GM12878 (cell line): Measurements from ENCODE around the gene BLOC1S2. TPM values are rescaled to one million over a fixed set of nuclear protein-coding genes. Genes with fewer than 3 reads are reported as not detected.
A peak's percentile ranks its signal among the peaks of the same experiment; 100 is the strongest.

ENCODE experiments used
- BACH1 ChIP-seq: fragments of 450-650 bp; IDR thresholded peaks from 2 replicates; pipeline ENCODE4 v1.6.1; 2017; ENCODE audit warnings: mild to moderate bottlenecking, borderline replicate concordance
- BHLHE40 ChIP-seq, 2 experiments: fragments of 450-650 bp in 1 of 2; IDR thresholded peaks; 2 replicates each; pipeline ENCODE4 v1.6.1; 2011 to 2017; ENCODE audit warnings: low read depth in 2 of 2, borderline replicate concordance in 1 of 2, improper control_type of control experiment in 1 of 2, low read length in 1 of 2, mild to moderate bottlenecking in 1 of 2
- CHD1 ChIP-seq: IDR thresholded peaks from 2 replicates; pipeline ENCODE4 v1.6.1; 2012; ENCODE audit warnings: low read depth, low read length, improper control_type of control experiment
- CREM ChIP-seq: IDR thresholded peaks from 2 replicates; pipeline ENCODE4 v1.6.1; 2014; ENCODE audit warnings: antibody characterized with exemption, low read depth
- EGR1 ChIP-seq, 2 experiments: IDR thresholded peaks; 1 replicate in 1 of 2; 2 replicates in 1 of 2; pipeline ENCODE4 v1.6.1; 2011 to 2012; ENCODE audit warnings: low read depth in 2 of 2, low read length in 2 of 2, borderline replicate concordance in 1 of 2, mild to moderate bottlenecking in 1 of 2, moderate library complexity in 1 of 2
- ESRRA ChIP-seq: IDR thresholded peaks from 2 replicates; pipeline ENCODE4 v1.6.1; 2012; ENCODE audit warnings: mild to moderate bottlenecking, low read length, improper control_type of control experiment
- GABPA ChIP-seq: IDR thresholded peaks from 2 replicates; pipeline ENCODE4 v1.6.1; 2014; ENCODE audit warnings: antibody characterized with exemption, low read depth, mild to moderate bottlenecking, inconsistent platforms
- KDM1A ChIP-seq: fragments of 200-600 bp; sonication (generic); IDR thresholded peaks from 2 replicates; pipeline ENCODE4 v1.6.1; 2016; ENCODE audit warnings: borderline replicate concordance
- LARP7 ChIP-seq: fragments of 450-650 bp; IDR thresholded peaks from 2 replicates; pipeline ENCODE4 v1.6.1; 2017; ENCODE audit warnings: mild to moderate bottlenecking
- MEF2A ChIP-seq: IDR thresholded peaks from 2 replicates; pipeline ENCODE4 v1.6.1; 2011; ENCODE audit warnings: low read depth, mild to moderate bottlenecking, low read length, moderate library complexity; ENCODE audit not compliant: insufficient read depth
- PAX5 ChIP-seq: IDR thresholded peaks from 2 replicates; pipeline ENCODE4 v1.6.1; 2011; ENCODE audit warnings: low read depth, low read length, borderline replicate concordance
- PKNOX1 ChIP-seq: fragments of 450-650 bp; IDR thresholded peaks from 2 replicates; pipeline ENCODE4 v1.6.1; 2016; ENCODE audit warnings: mild to moderate bottlenecking
- RCOR1 ChIP-seq: conservative IDR thresholded peaks from 2 replicates; pipeline ENCODE4 v1.6.1; 2012; ENCODE audit warnings: low read depth, low read length, improper control_type of control experiment
- SMC3 ChIP-seq: IDR thresholded peaks from 2 replicates; pipeline ENCODE4 v1.6.1; 2011; ENCODE audit warnings: low read length, improper control_type of control experiment, borderline replicate concordance
- SUPT20H ChIP-seq: IDR thresholded peaks from 2 replicates; pipeline ENCODE4 v1.6.1; 2011; ENCODE audit warnings: low read depth, mild to moderate bottlenecking, low read length, moderate library complexity, borderline replicate concordance; ENCODE audit not compliant: control insufficient read depth
- TARDBP ChIP-seq: IDR thresholded peaks from 2 replicates; pipeline ENCODE4 v1.6.1; 2016; ENCODE audit warnings: borderline replicate concordance
- ZBED1 ChIP-seq: IDR thresholded peaks from 2 replicates; pipeline ENCODE4 v1.6.1; 2016; ENCODE audit warnings: borderline replicate concordance
- polyA plus RNA-seq, 11 experiments: library from polyadenylated mRNA; depleted of rRNA in 4 of 11; unstranded in 6 of 11; stranded (reverse) in 5 of 11; fragments of >200 nt; fragmentation: Nextera tagmentation in 4 of 11; fragmentation: Illumina TruSeq in 1 of 11; extraction: Ambion mirVana in 4 of 11; extraction: Trizol in 1 of 11; gene quantifications; 1 replicate in 1 of 11; 2 replicates in 10 of 11; pipeline versions ENCODE4 v1.2.1 to v1.2.3, GENCODE V29; 2011 to 2016; ENCODE audit warnings: inconsistent platforms in 2 of 11, missing spikeins in 2 of 11, low read depth in 1 of 11
- total RNA-seq, 4 experiments: library from RNA; depleted of rRNA in 3 of 4; stranded (reverse); fragments of >200 nt in 3 of 4; fragmentation: Illumina TruSeq in 1 of 4; extraction: Trizol in 1 of 4; gene quantifications; 2 replicates each; pipeline versions ENCODE4 v1.2.1 to v1.2.3, GENCODE V29; 2013 to 2021
- TF ChIP-seq, protein P1 (sequence below): fragments of 450-650 bp; conservative IDR thresholded peaks from 2 replicates; pipeline ENCODE4 v1.6.1; 2017; ENCODE audit warnings: mild to moderate bottlenecking, moderate library complexity
- TF ChIP-seq, protein P2 (sequence below): fragments of 450-650 bp; IDR thresholded peaks from 2 replicates; pipeline ENCODE4 v1.6.1; 2017; ENCODE audit warnings: mild to moderate bottlenecking, moderate library complexity

Gene BLOC1S2
- total and polyA plus RNA-seq, 10 of the 15 experiments (the other 5 are each of a cell fraction or from before 2014, with no cell fraction given): 58.6 to 164 (median 79.5) TPM

GRCh38 chr10:100286051-100287033, at the start of gene BLOC1S2 (continued):
- TF ChIP-seq, protein P1, sequence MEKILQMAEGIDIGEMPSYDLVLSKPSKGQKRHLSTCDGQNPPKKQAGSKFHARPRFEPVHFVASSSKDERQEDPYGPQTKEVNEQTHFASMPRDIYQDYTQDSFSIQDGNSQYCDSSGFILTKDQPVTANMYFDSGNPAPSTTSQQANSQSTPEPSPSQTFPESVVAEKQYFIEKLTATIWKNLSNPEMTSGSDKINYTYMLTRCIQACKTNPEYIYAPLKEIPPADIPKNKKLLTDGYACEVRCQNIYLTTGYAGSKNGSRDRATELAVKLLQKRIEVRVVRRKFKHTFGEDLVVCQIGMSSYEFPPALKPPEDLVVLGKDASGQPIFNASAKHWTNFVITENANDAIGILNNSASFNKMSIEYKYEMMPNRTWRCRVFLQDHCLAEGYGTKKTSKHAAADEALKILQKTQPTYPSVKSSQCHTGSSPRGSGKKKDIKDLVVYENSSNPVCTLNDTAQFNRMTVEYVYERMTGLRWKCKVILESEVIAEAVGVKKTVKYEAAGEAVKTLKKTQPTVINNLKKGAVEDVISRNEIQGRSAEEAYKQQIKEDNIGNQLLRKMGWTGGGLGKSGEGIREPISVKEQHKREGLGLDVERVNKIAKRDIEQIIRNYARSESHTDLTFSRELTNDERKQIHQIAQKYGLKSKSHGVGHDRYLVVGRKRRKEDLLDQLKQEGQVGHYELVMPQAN: peak; percentile 81
- TF ChIP-seq RCOR1 (0 out of 2 replicates have a peak, but pooled peaks have one; percentile 16), CREM (peak; percentile 26; the same call in 1 of the 2 replicates), GABPA (no peak), SMC3 (no peak), PAX5 (0 out of 2 replicates have a peak, but pooled peaks have one; percentile 17), ESRRA (no peak), TARDBP (no peak), BACH1 (no peak; the same call in 1 of the 2 replicates), KDM1A (no peak), EGR1 (IDR thresholded peaks at IDR 0.05; ENCODE audit: borderline replicate concordance in 1 of 2, low read depth in 2 of 2, low read length in 2 of 2) (peak in 1 of 2 experiments; percentile 58; a peak in 1 of 3 replicates), MEF2A (no peak), BHLHE40 (IDR thresholded peaks at IDR 0.05; ENCODE audit: borderline replicate concordance in 1 of 2, low read depth in 2 of 2, low read length in 1 of 2) (no peak), PKNOX1 (no peak; the same call in none of the 2 replicates), ZBED1 (0 out of 2 replicates have a peak, but pooled peaks have one; percentile 20), LARP7 (peak; percentile 16; the same call in 1 of the 2 replicates), SUPT20H (no peak), CHD1 (no peak)
- TF ChIP-seq, protein P2, sequence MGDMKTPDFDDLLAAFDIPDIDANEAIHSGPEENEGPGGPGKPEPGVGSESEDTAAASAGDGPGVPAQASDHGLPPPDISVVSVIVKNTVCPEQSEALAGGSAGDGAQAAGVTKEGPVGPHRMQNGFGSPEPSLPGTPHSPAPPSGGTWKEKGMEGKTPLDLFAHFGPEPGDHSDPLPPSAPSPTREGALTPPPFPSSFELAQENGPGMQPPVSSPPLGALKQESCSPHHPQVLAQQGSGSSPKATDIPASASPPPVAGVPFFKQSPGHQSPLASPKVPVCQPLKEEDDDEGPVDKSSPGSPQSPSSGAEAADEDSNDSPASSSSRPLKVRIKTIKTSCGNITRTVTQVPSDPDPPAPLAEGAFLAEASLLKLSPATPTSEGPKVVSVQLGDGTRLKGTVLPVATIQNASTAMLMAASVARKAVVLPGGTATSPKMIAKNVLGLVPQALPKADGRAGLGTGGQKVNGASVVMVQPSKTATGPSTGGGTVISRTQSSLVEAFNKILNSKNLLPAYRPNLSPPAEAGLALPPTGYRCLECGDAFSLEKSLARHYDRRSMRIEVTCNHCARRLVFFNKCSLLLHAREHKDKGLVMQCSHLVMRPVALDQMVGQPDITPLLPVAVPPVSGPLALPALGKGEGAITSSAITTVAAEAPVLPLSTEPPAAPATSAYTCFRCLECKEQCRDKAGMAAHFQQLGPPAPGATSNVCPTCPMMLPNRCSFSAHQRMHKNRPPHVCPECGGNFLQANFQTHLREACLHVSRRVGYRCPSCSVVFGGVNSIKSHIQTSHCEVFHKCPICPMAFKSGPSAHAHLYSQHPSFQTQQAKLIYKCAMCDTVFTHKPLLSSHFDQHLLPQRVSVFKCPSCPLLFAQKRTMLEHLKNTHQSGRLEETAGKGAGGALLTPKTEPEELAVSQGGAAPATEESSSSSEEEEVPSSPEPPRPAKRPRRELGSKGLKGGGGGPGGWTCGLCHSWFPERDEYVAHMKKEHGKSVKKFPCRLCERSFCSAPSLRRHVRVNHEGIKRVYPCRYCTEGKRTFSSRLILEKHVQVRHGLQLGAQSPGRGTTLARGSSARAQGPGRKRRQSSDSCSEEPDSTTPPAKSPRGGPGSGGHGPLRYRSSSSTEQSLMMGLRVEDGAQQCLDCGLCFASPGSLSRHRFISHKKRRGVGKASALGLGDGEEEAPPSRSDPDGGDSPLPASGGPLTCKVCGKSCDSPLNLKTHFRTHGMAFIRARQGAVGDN: peak; percentile 71
